Measurements from ENCODE around the gene SLC17A1. TPM values are rescaled to one million over a fixed set of nuclear protein-coding genes. Genes with fewer than 3 reads are reported as not detected.
"Not testable (repeated sequence)": the region's sequence is repeated elsewhere in the genome, so short reads cannot be mapped to it uniquely, and the experiment has no call there.

Gene SLC17A1
- total and polyA plus RNA-seq, 3 experiments from 2014 or later, result not detected

GRCh38 chr6:25749837-25750236 lies 82.0 kb downstream of the SLC17A1 start:
- no peak overlapping the region for H3K4me3 Mint-ChIP-seq
- no peak overlapping the region for H3K27ac Mint-ChIP-seq
- CTCF ChIA-PET, result no interaction called here

DNA sequence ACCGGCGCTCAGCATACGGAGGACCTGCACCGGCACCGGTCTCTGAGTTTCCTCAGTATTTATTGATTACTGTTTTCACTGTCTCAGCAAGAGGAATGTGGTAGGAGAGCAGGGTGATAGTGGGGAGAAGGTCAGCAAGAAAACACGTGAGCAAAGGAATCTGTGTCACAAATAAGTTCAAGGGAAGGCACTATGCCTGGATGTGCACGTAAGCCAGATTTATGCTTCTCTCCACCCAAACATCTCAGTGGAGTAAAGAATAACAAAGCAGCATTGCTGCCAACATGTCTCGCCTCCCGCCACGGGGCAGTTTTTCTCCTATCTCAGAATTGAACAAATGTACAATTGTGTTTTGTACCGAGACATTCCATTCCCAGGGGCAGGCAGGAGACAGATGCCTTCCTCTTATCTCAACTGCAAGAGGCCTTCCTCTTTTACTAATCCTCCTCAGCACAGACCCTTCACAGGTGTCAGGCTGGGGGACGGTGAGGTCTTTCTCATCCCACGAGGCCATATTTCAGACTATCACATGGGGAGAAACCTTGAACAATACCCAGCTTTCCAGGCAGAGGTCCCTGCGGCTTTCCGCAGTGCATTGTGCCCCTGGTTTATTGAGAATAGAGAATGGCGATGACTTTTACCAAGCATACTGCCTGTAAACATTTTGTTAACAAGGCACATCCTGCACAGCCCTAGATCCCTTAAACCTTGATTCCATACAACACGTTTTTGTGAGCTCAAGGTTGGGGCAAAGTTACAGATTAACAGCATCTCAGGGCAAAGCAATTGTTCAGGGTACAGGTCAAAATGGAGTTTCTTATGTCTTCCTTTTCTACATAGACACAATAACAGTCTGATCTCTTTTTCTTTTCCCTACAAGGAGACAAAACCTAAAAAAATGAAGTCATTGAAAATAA lies 83.0 kb downstream of the SLC17A1 start:
- H3K27ac Mint-ChIP-seq; H3K27me3 Mint-ChIP-seq; H3K27ac ChIP-seq (ENCODE audit: low read depth, low read length); H3K27me3 ChIP-seq (ENCODE audit: insufficient read depth, low read length, poor library complexity, severe bottlenecking); H3K36me3 Mint-ChIP-seq; H3K9me3 Mint-ChIP-seq; H3K4me1 Mint-ChIP-seq; H3K4me3 Mint-ChIP-seq; H3K36me3 ChIP-seq (ENCODE audit: insufficient read depth, low read length); CTCF ChIA-PET; POLR2A ChIA-PET; H3K4me3 ChIP-seq (ENCODE audit: low read length); H3K9me3 ChIP-seq (ENCODE audit: low read length); DNase-seq; H3K4me1 ChIP-seq (ENCODE audit: insufficient read depth, low read length): not testable (repeated sequence)

More at GRCh38 chr6:25749837-25750236, 82.0 kb downstream of the SLC17A1 start:
- Histone ChIP-seq H3K4me3 (ENCODE audit: low read length) (no peak overlapping the region), H3K9me3 (ENCODE audit: low read length) (no peaks in the 10 kb centered on the region), H3K27me3 (ENCODE audit: insufficient read depth, low read length, poor library complexity, severe bottlenecking) (no peaks in the 10 kb centered on the region), H3K27ac (ENCODE audit: low read depth, low read length) (no peak overlapping the region), H3K4me1 (ENCODE audit: insufficient read depth, low read length) (no peaks in the 10 kb centered on the region), H3K36me3 (ENCODE audit: insufficient read depth, low read length) (no peaks in the 10 kb centered on the region)
- Mint-ChIP-seq H3K9me3 (no peaks in the 10 kb centered on the region), H3K27me3 (peaks cover 0 to 2% of the 10 kb centered on the region in 2 donors), H3K36me3 (no peaks in the 10 kb centered on the region), H3K4me1 (no peaks in the 10 kb centered on the region)
- POLR2A ChIA-PET, result no interaction called here
- no peak for DNase-seq

- no peak for DNase-seq
- no peak overlapping the region for H3K27ac ChIP-seq (ENCODE audit: low read depth, low read length)
- no peaks in the 10 kb centered on the region for H3K9me3 Mint-ChIP-seq
- H3K4me3 Mint-ChIP-seq, result no peak overlapping the region
- H3K27ac Mint-ChIP-seq, result no peak overlapping the region
- CTCF ChIA-PET, result no interaction called here
- H3K36me3 Mint-ChIP-seq, result no peaks in the 10 kb centered on the region
- H3K4me1 Mint-ChIP-seq, result no peaks in the 10 kb centered on the region
- no peaks in the 10 kb centered on the region for H3K4me1 ChIP-seq (ENCODE audit: insufficient read depth, low read length)
- H3K27me3 Mint-ChIP-seq, result no peaks in the 10 kb centered on the region
- no peaks in the 10 kb centered on the region for H3K9me3 ChIP-seq (ENCODE audit: low read length)
- POLR2A ChIA-PET, result no interaction called here
- H3K36me3 ChIP-seq (ENCODE audit: insufficient read depth, low read length), result no peaks in the 10 kb centered on the region
- H3K4me3 ChIP-seq (ENCODE audit: low read length), result no peak overlapping the region
- H3K27me3 ChIP-seq (ENCODE audit: insufficient read depth, low read length, poor library complexity, severe bottlenecking), result no peaks in the 10 kb centered on the region
Measured at GRCh38 chr6:25748049-25748448, 83.8 kb downstream of the SLC17A1 start.

DNA sequence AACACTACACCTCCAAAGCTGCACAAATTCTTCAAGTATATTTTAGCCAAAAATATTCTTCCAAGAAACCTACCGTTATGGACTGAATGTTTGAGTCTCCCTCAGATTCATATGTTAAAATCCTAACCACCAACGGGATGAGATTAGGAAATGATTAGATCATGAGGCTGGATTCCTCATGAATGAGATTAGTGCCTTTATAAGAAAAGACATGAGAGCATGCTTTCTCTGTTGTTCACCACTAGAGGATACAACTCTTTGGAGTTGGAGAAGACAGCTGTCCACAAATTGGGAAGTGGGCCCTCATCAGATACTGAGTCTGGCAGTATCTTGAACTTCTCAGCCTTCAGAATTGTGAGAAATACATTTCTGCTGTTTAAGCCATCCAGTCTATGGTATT lies 84.4 kb downstream of the SLC17A1 start:
- ChIA-PET POLR2A (no interaction called here), CTCF (no interaction called here)
- H3K4me3 Mint-ChIP-seq, result no peak overlapping the region

GRCh38 chr6:25746968-25747367 lies 84.9 kb downstream of the SLC17A1 start:
- no peak overlapping the region for H3K27ac ChIP-seq (ENCODE audit: low read depth, low read length)
- H3K9me3 Mint-ChIP-seq, result no peaks in the 10 kb centered on the region

More for the DNA sequence above, 84.4 kb downstream of the SLC17A1 start:
- Histone ChIP-seq H3K4me3 (ENCODE audit: low read length) (no peak overlapping the region), H3K27me3 (ENCODE audit: insufficient read depth, low read length, poor library complexity, severe bottlenecking) (no peaks in the 10 kb centered on the region), H3K36me3 (ENCODE audit: insufficient read depth, low read length) (no peaks in the 10 kb centered on the region), H3K27ac (ENCODE audit: low read depth, low read length) (no peak overlapping the region), H3K4me1 (ENCODE audit: insufficient read depth, low read length) (no peaks in the 10 kb centered on the region), H3K9me3 (ENCODE audit: low read length) (no peaks in the 10 kb centered on the region)
- Mint-ChIP-seq H3K4me1 (no peaks in the 10 kb centered on the region), H3K27ac (no peak overlapping the region), H3K27me3 (no peaks in the 10 kb centered on the region), H3K36me3 (no peaks in the 10 kb centered on the region), H3K9me3 (no peaks in the 10 kb centered on the region)
- DNase-seq, result no peak

DNA sequence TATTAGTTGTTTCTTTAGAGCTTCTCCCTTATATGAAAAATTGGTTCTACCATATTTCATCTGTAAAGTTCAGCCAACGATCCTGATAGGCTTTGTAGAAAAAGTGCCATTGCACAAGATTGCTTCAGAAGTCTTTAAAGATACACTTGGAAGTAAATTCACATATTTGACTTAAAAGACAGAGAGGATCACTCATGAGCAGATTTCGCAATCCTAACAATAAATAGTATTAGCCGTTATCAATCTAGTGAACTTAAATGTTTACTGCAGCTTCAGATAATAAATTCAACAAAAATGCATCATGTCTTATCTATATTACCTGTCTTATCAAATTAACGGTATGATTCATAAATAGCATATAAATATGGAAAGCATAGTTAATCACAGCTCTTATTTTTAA lies 86.0 kb downstream of the SLC17A1 start:
- Mint-ChIP-seq H3K4me3 (no peak overlapping the region), H3K27me3 (peaks cover 0 to 5% of the 10 kb centered on the region in 2 donors), H3K36me3 (no peaks in the 10 kb centered on the region), H3K9me3 (no peaks in the 10 kb centered on the region), H3K4me1 (no peaks in the 10 kb centered on the region), H3K27ac (no peak overlapping the region)
- Histone ChIP-seq H3K9me3 (ENCODE audit: low read length) (no peaks in the 10 kb centered on the region), H3K27me3 (ENCODE audit: insufficient read depth, low read length, poor library complexity, severe bottlenecking) (no peaks in the 10 kb centered on the region), H3K36me3 (ENCODE audit: insufficient read depth, low read length) (no peaks in the 10 kb centered on the region), H3K27ac (ENCODE audit: low read depth, low read length) (no peak overlapping the region), H3K4me1 (ENCODE audit: insufficient read depth, low read length) (no peaks in the 10 kb centered on the region), H3K4me3 (ENCODE audit: low read length) (no peak overlapping the region)
- DNase-seq, result no peak
- POLR2A ChIA-PET, result no interaction called here
- CTCF ChIA-PET, result no interaction called here

More at GRCh38 chr6:25746968-25747367, 84.9 kb downstream of the SLC17A1 start:
- H3K36me3 Mint-ChIP-seq, result no peaks in the 10 kb centered on the region
- H3K4me1 Mint-ChIP-seq, result no peaks in the 10 kb centered on the region
- Histone ChIP-seq H3K4me3 (ENCODE audit: low read length) (no peak overlapping the region), H3K4me1 (ENCODE audit: insufficient read depth, low read length) (no peaks in the 10 kb centered on the region), H3K36me3 (ENCODE audit: insufficient read depth, low read length) (no peaks in the 10 kb centered on the region), H3K9me3 (ENCODE audit: low read length) (no peaks in the 10 kb centered on the region), H3K27me3 (ENCODE audit: insufficient read depth, low read length, poor library complexity, severe bottlenecking) (no peaks in the 10 kb centered on the region)
- H3K4me3 Mint-ChIP-seq, result no peak overlapping the region
- ChIA-PET CTCF (no interaction called here), POLR2A (no interaction called here)
- peaks cover 0 to under 1% of the 10 kb centered on the region in 2 donors for H3K27me3 Mint-ChIP-seq
- DNase-seq, result no peak
- H3K27ac Mint-ChIP-seq, result no peak overlapping the region

- no peaks in the 10 kb centered on the region for H3K4me1 Mint-ChIP-seq
Measured at GRCh38 chr6:25743868-25744267, 88.0 kb downstream of the SLC17A1 start.

DNA sequence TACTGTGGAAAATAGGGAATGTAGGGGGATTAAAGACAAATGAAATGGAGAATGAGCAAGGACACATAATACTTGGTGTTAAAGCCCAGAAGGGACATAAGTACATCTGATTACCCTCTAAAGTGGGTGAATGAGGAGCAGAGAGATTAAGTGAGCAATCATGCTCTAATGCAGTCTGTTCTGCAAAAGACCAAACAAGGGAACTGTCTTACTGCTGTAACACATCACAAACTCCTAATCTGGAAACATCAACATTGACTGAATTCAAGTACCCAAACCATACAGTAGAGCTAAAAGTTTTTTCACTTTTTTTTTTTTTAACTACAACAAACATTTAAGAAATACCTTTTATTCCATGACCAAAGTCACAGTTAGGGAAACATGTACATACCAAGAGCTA lies 96.6 kb downstream of the SLC17A1 start:
- DNase-seq, result no peak
- no peak overlapping the region for H3K4me3 Mint-ChIP-seq
- H3K4me3 ChIP-seq (ENCODE audit: low read length), result no peak overlapping the region
- H3K36me3 Mint-ChIP-seq, result peaks cover 0 to 6% (median 2%) of the 10 kb centered on the region in 3 donors
- ChIA-PET POLR2A (no interaction called here), CTCF (interaction anchor here (2.9 kb wide), 1 partner anchor 15 kb away, joined by 9 read pairs; no protein-coding TSS in a partner anchor)
- no peaks in the 10 kb centered on the region for H3K9me3 ChIP-seq (ENCODE audit: low read length)
- H3K27me3 Mint-ChIP-seq, result peaks cover 25 to 80% of the 10 kb centered on the region in 2 donors
- H3K4me1 Mint-ChIP-seq, result no peaks in the 10 kb centered on the region
- no peaks in the 10 kb centered on the region for H3K4me1 ChIP-seq (ENCODE audit: insufficient read depth, low read length)
- H3K36me3 ChIP-seq (ENCODE audit: insufficient read depth, low read length), result no peaks in the 10 kb centered on the region
- H3K27ac Mint-ChIP-seq, result no peak overlapping the region
- no peaks in the 10 kb centered on the region for H3K27me3 ChIP-seq (ENCODE audit: insufficient read depth, low read length, poor library complexity, severe bottlenecking)
- H3K9me3 Mint-ChIP-seq, result peaks cover 4 to 13% (median 9%) of the 10 kb centered on the region in 5 donors
- H3K27ac ChIP-seq (ENCODE audit: low read depth, low read length), result no peak overlapping the region

More at GRCh38 chr6:25743868-25744267, 88.0 kb downstream of the SLC17A1 start:
- ChIA-PET CTCF (no interaction called here), POLR2A (no interaction called here)
- Mint-ChIP-seq H3K9me3 (no peaks in the 10 kb centered on the region), H3K27me3 (peaks cover 0 to 17% of the 10 kb centered on the region in 2 donors), H3K36me3 (no peaks in the 10 kb centered on the region), H3K4me3 (no peak overlapping the region), H3K27ac (no peak overlapping the region)
- no peak overlapping the region for H3K27ac ChIP-seq (ENCODE audit: low read depth, low read length)
- H3K36me3 ChIP-seq (ENCODE audit: insufficient read depth, low read length), result no peaks in the 10 kb centered on the region
- no peak for DNase-seq
- H3K4me1 ChIP-seq (ENCODE audit: insufficient read depth, low read length), result no peaks in the 10 kb centered on the region
- no peak overlapping the region for H3K4me3 ChIP-seq (ENCODE audit: low read length)
- H3K9me3 ChIP-seq (ENCODE audit: low read length), result no peaks in the 10 kb centered on the region
- H3K27me3 ChIP-seq (ENCODE audit: insufficient read depth, low read length, poor library complexity, severe bottlenecking), result no peaks in the 10 kb centered on the region
